Measurements from ENCODE around the gene PRDX5.

The PRDX5 gene

DNA sequence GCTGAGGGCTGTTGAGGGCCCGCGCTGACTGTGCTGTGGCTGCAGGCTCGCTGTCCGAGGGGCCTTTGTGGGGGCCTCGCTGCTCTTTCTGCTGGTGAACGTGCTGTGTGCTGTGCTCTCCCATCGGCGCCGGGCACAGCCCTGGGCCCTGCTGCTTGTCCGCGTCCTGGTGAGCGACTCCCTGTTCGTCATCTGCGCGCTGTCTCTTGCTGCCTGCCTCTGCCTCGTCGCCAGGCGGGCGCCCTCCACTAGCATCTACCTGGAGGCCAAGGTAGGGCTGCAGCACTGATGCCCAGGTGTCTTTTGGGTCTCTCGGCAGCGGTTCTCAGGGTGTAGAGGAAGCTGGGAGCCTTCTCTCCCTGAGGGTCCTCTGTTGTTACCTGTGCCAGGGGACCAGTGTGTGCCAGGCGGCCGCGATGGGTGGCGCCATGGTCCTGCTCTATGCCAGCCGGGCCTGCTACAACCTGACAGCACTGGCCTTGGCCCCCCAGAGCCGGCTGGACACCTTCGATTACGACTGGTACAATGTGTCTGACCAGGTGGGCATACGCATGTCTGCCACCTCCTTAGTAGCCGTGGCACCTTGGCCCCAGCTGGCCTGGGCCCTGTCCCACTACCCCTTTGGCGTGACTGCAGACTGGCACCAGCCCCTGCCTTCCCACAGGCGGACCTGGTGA, 30.1 kb upstream of the PRDX5 start:
- Histone ChIP-seq H3K27ac (no peak overlapping the region), H3K4me3 (no peak overlapping the region)

DNA sequence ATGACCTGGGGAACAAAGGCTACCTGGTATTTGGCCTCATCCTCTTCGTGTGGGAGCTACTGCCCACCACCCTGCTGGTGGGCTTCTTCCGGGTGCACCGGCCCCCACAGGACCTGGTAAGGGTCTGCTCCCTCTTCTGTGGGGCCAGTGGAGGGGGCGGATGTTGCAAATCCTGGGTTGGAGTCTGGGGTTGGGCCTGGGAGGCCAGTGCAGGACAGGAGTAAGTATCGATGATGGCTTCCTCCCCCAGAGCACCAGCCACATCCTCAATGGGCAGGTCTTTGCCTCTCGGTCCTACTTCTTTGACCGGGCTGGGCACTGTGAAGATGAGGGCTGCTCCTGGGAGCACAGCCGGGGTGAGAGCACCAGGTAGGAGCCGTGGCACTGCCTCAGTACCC, 29.6 kb upstream of the PRDX5 start:
- no peak overlapping the region for H3K27ac ChIP-seq

DNA sequence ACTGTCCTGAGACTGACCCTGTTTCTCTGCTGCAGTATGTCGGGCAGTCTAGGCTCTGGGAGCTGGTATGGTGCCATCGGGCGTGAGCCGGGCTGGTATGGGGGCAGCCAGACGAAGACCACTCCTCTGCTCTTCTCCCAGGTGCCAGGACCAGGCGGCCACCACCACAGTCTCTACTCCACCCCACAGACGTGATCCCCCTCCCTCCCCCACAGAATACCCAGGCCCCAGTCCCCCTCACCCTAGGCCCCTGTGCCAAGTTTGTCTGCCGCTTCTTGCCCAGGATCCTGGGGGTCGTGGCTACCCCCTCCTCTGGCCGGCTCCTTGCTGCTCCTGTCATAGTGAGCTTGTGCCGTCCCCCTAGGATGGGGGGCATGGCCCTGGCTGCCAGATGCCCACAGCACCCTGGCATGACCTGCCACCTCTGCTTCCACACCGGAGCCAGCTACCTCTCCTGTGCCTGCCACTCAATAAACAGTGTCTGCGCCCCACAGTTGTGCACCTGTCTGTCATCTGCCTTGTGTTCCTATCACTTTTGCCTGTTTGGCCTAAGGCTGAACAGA, 28.8 kb upstream of the PRDX5 start:
- no peak overlapping the region for H3K4me3 ChIP-seq
- H3K27ac ChIP-seq, result no peak overlapping the region

More for the DNA sequence above, 29.6 kb upstream of the PRDX5 start:
- H3K4me3 ChIP-seq, result no peak overlapping the region

DNA sequence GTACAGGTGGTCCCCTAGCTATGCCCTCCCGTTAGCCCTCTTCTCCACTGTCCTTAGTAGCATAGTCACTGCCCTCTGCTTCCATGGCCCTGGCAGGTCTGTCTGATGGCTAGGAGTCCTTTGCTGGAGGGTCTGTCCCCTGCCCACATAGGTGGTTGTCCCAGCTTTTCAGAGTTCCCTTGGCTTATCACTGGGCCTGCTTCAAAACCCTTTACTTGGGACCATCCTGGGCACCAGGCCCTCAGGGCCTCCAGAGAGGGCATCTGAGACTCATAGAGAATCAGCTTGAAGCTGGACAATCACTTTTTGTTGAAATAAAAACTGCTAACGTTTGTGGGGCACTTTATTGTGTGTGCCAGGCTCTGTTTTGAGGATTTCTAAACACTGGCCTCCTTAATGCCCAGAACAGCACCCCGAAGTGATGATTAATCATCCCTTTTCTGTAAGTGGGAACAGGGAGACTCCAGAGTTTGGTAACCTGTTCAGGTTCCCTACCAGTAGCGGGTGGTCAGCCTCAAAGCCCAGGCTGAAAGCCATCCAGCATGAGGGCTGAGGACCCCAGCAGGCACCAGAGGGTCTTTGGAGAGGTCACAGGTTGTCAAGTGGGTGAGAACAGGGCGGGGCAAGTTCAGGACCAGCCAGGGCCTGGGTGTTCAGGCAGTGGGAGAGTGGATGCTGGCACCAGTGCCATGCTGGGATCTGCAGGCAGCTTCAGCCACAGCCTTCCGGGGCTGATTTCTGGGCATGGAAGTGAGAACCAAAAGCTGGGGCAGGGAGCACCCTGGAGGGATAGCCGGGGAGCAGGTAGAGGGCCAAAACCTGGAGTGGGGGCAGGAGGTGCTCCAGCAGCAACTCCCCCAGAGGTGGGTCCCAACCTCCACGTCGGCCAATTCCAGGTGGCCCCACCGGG, 27.3 kb upstream of the PRDX5 start:
- H3K4me3 ChIP-seq, result no peak overlapping the region
- peak overlapping the region in 2 of 21 experiments; percentile 4 to 52 for H3K27ac ChIP-seq

DNA sequence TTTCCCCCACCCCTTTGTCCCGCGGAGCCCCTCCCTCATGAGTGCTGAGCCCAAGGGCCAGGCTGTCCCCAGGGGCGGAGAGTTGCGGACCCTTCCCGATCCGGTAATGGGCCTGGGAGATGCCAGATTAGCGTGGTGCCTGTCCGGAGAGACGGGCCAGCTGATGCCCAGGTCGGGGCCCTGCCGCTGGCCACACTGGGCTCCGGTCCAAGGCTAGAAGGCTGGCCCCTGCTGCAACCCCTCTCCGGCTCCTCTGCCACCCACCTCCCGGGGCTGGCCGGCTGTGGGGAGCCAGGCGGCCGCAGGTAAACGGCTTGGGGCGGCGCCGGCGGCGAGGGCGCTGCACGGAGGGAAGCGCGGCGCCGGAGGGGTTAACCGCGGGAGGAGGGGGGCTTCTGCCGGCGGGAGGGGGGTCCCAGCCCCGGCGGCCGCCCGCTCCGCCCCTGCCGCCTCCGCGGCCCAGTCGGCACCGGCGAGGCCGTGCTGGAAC, 26.6 kb upstream of the PRDX5 start, which contains the start of gene KCNK4:
Gene KCNK4, plus strand, starts transcription at position 41 of the 490 bp plus-strand sequence. CDS start 1,717 bp downstream, outside the sequence.
- peak within 1 kb of the TSS; percentile 11 to 45 (median 25) for H3K4me3 ChIP-seq

DNA sequence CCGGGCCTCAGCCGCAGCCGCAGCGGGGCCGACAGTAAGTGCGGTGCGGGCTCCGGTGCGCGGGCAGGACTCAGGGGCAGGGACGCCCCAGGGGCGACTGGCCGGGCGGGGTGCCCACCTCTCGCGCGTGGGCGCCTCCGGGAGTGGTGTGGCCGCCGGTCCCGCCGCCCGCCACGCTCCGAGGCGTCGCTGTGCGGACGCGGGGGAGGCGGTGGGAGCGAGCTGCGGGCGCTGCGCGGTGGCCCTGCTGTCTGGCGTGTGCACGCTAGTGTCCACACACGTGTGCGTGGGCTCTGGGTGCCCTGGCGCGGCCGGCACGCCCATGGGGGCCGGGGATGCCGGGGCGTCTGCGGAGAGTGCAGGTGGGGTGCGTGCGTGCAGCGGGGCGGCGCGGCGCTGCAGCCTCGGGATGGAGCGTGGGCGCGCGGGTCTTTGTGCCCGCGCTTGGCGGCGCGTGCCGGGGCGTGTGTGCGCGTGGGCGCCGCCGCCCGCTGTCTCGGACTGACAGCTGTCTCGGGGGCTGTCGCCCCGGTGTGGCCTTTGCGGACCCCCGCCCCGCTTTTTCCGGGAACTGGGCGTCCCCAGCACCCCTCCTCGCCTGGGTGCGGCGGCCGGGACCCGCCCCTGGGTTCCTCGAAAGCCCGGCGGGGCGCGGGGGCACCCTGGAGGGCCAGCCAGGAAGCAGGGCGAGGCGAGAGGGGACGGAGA, 26.0 kb upstream of the PRDX5 start:
- peak overlapping the region; percentile 11 to 45 (median 25) for H3K4me3 ChIP-seq
- H3K27ac ChIP-seq, result peak overlapping the region in 4 of 21 experiments; percentile 1 to 50 (median 19)

More for the DNA sequence above, 26.6 kb upstream of the PRDX5 start, which contains the start of gene KCNK4:
- H3K27ac ChIP-seq, result peak within 1 kb of the TSS in 4 of 21 experiments; percentile 1 to 52 (median 20)

DNA sequence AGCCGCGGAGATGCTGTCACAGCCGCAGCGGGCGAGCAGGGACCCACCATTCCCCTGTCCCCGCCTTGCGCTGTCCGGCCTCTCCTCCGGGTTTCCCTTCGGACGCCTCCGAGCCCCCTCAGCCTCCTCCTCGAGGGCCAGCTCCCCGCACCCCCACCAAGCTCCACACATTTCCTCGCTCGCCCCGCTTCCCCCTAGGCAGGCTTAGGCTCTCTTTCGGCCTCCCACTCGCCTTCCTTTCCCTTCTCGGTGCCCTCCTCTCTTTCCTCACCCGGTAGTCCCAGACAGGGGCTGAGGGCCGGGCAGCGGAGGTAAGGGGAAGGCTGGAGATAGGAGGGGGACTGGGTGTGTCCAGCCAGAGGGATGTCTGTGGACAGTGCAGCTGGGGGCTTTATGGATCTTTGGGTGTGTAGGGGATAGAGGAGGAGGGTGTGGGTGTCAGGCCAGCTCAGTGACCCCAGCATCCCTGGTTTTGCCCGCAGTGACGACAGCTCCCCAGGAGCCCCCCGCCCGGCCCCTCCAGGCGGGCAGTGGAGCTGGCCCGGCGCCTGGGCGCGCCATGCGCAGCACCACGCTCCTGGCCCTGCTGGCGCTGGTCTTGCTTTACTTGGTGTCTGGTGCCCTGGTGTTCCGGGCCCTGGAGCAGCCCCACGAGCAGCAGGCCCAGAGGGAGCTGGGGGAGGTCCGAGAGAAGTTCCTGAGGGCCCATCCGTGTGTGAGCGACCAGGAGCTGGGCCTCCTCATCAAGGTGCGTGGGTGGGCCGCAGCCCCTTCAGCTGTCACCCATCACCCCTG, 25.3 kb upstream of the PRDX5 start:
- Histone ChIP-seq H3K27ac (peak overlapping the region in 4 of 21 experiments; percentile 1 to 50 (median 19)), H3K4me3 (peak overlapping the region; percentile 11 to 45 (median 25))

DNA sequence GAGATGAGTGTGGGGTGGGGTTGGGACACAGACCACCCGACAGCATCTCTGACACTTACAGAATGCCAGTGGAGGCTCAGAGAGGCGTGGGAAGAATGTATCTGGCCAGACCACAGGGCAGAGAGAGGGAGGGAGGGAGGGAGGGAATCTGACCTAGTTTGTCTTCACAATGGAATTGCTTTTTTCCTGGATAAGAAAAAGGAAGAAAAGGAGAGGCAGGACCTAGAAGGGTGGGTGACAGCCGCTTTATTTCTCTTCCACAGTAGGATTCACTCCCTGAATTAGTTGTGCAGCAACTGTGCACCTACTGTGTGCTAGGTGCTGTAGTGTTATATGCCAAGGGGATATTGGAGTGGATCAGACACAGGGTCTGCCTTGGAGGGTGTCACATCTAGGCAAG, 23.1 kb upstream of the PRDX5 start:
- peak overlapping the region in 4 of 21 experiments; percentile 6 to 53 (median 40) for H3K27ac ChIP-seq

DNA sequence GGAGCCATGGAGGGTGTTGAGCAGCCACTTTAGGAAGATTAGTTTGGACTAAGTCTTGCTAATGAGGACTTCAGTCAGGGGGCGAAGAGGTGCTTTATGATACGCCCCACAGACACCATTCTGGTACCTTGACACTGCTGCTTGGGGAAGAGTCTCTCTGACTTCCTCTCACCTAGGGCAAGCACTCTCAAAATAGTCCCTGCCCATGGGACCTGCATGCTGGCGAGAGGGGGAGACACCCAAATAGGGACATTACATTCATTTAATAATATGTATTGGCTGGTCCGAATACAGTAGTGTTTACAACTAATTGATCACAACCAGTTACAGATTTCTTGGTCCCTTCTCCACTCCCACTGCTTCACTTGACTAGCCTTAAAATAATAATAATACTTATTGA, 22.2 kb upstream of the PRDX5 start:
- Histone ChIP-seq H3K4me3 (no peak overlapping the region), H3K27ac (peak overlapping the region in 3 of 21 experiments; percentile 26 to 36 (median 36))

More for the DNA sequence above, 23.1 kb upstream of the PRDX5 start:
- H3K4me3 ChIP-seq, result no peak overlapping the region

DNA sequence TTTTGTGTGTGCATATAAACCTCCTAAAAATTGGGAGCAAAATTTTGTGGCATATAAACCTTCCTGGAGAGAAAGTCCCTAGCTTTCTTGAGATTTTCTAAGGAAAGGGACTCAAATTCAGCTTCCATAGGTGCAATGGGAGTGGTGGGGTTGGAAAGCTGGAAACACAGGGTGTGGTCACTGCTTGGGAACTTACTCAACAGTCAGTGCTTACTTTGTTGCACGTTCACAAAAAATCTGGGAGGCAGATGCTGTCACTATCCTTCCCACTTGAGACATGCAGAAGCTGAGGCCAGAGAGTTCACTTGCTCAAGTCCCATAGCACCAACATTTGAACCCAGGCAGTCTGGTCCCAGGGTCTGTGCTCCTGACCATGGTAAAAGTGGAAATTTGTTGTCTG, 21.7 kb upstream of the PRDX5 start:
- no peak overlapping the region for H3K4me3 ChIP-seq
- peak overlapping the region in 3 of 21 experiments; percentile 26 to 36 (median 36) for H3K27ac ChIP-seq

DNA sequence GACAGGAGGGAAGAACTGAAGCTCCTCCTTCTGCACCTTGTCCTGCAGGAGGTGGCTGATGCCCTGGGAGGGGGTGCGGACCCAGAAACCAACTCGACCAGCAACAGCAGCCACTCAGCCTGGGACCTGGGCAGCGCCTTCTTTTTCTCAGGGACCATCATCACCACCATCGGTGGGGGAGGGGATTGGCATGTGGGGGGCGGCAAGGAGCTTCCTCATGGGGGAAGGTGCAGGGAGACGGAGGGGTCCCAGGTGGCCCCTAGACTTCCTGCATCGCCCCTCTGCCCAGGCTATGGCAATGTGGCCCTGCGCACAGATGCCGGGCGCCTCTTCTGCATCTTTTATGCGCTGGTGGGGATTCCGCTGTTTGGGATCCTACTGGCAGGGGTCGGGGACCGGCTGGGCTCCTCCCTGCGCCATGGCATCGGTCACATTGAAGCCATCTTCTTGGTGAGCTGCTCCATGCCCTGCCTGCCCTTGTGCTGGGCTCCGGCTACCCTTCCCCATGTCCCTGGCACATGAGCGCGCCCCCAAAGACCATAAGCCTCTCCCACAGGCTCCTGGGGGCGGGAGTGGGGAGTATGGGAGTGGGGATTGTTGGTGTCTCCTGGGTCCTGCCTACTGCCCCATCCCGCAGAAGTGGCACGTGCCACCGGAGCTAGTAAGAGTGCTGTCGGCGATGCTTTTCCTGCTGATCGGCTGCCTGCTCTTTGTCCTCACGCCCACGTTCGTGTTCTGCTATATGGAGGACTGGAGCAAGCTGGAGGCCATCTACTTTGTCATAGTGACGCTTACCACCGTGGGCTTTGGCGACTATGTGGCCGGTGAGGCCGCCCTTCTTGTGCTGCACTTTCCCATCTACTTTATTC, 20.9 kb upstream of the PRDX5 start:
- Histone ChIP-seq H3K27ac (no peak overlapping the region), H3K4me3 (no peak overlapping the region)

DNA sequence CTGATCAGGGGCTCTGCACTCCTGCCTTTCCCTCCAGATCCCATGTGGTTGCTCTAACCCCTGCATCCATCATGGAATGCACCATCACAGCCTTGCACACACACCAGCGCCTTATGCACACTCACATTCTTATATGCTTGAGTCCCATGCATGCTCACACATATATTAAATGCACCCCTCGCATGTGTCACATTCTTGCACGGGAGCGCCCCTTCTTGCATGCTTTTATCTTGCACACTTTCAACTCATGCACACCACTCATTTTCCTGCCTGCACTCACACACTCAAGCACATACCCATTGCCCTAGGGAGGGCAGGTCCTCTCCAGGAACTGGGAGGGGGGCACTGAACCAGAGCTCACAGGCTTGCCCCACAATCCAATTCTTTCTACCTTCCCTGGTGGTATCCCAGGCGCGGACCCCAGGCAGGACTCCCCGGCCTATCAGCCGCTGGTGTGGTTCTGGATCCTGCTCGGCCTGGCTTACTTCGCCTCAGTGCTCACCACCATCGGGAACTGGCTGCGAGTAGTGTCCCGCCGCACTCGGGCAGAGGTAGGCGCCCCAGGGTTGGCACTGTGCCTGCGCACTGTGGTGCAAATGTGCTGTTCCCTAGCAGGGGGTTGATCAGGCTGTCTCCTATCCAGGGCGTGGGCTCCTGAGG, 20.1 kb upstream of the PRDX5 start:
- Histone ChIP-seq H3K27ac (no peak overlapping the region), H3K4me3 (no peak overlapping the region)

DNA sequence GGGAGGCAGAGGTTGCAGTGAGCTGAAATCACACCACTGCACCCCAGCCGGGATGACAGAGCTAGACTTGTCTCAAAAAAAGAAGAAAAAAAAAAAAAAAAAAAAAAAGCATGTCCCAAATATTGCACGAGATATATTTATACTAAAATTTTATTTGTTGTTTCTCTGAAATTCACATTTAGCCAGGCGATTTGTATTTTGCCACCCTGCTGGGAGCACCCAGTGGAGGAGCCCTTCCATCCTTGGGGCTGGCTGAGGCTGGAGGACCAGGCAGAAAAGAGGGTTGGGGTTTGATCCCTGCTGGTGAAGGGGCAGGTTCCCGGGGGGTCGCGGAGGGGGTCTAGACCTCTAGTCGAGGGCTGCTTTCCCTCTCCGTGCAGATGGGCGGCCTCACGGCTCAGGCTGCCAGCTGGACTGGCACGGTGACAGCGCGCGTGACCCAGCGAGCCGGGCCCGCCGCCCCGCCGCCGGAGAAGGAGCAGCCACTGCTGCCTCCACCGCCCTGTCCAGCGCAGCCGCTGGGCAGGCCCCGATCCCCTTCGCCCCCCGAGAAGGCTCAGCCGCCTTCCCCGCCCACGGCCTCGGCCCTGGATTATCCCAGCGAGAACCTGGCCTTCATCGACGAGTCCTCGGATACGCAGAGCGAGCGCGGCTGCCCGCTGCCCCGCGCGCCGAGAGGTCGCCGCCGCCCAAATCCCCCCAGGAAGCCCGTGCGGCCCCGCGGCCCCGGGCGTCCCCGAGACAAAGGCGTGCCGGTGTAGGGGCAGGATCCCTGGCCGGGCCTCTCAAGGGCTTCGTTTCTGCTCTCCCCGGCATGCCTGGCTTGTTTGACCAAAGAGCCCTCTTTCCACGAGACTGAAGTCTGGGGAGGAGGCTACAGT, 18.7 kb upstream of the PRDX5 start:
- Histone ChIP-seq H3K4me3 (peak overlapping the region; percentile 11 to 34 (median 22)), H3K27ac (peak overlapping the region in 16 of 21 experiments; percentile 7 to 82 (median 62))

DNA sequence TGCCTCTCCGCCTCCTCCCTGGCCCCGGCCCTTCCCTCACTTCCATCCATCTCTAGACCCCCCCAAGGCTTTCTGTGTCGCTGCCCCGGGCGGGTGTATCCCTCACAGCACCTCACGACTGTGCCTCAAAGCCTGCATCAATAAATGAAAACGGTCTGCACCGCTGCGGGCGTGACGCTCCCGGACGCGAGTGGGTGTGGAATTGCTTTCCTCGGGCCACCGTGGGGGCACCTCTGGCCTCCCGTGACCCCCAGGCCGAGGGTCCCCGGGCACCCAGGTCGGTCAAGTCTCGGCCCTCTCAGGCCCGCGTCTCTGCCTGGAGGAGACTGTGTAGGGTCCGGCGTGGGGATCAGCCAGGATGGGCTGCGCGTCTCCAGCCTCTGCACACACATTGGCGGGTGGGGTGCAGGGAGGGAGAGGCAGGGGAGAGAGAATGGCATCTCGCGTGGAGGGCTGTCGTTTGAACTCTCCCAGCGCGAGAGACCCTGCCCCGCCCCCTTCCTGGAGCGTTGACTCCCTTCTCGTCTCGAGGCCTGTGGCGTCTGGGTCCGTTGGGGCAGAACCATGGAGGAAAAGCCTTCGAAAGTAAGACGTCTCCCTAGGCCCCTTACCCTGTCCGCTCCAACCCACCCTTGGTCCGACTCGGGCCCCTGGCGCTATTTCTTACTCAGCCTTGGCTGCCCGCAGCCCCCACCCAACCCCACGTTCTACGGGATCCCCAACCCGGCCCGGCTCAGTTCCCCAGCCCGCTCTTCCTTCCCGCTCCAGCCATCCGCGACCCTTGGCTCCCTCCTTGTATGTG, 17.9 kb upstream of the PRDX5 start, which contains the start of gene CATSPERZ:
Gene CATSPERZ, plus strand, starts transcription at position 512 of the 802 bp plus-strand sequence. Its CDS starts 53 bp downstream, at position 565.
- peak within 1 kb of the TSS in 16 of 21 experiments; percentile 7 to 82 (median 62) for H3K27ac ChIP-seq

More for the DNA sequence above, 17.9 kb upstream of the PRDX5 start, which contains the start of gene CATSPERZ:
- peak within 1 kb of the TSS; percentile 11 to 34 (median 23) for H3K4me3 ChIP-seq
